Right hindlimb (tissue), 1 donor: ENCODE measurements around the gene OSBP.
A peak's percentile ranks its signal among the peaks of the same experiment; 100 is the strongest.
"Not testable (repeated sequence)": the region's sequence is repeated elsewhere in the genome, so short reads cannot be mapped to it uniquely, and the experiment has no call there.

Experiments used
- DNase-seq: peaks from one replicate; pipeline ENCODE4 v3.0.0-alpha.2; 2018

Gene OSBP

GRCh38 chr11:59615637-59616395 lies at the start of gene OSBP:
OSBP (minus strand) TSS chr11:59615774; CDS start chr11:59615664, 110 bp downstream.
- DNase-seq = peak; percentile 100

- no peak for DNase-seq
Measured at GRCh38 chr11:59660621-59661020, 45.0 kb upstream of the OSBP start.

- no peak for DNase-seq
Measured at GRCh38 chr11:59659981-59660380, 44.4 kb upstream of the OSBP start.

- no peak for DNase-seq
Measured at GRCh38 chr11:59658036-59658435, 42.5 kb upstream of the OSBP start.

GRCh38 chr11:59654893-59655292 lies 39.3 kb upstream of the OSBP start:
- DNase-seq = no peak

- DNase-seq = no peak
Measured at GRCh38 chr11:59647245-59647980, 31.8 kb upstream of the OSBP start.

- DNase-seq = no peak
Measured at GRCh38 chr11:59644528-59644927, 29.0 kb upstream of the OSBP start.

- DNase-seq = no peak
Measured at GRCh38 chr11:59643390-59643789, 27.8 kb upstream of the OSBP start.

- no peak for DNase-seq
Measured at GRCh38 chr11:59641156-59641555, 25.6 kb upstream of the OSBP start.

- no peak for DNase-seq
Measured at GRCh38 chr11:59630493-59630892, 14.9 kb upstream of the OSBP start.

- no peak for DNase-seq
Measured at GRCh38 chr11:59629996-59630395, 14.4 kb upstream of the OSBP start.

- not testable (repeated sequence) for DNase-seq
Measured at GRCh38 chr11:59626969-59627368, 11.4 kb upstream of the OSBP start.

GRCh38 chr11:59625703-59626102 lies 10.1 kb upstream of the OSBP start:
- no peak for DNase-seq

GRCh38 chr11:59617876-59618275 lies 2.3 kb upstream of the OSBP start:
- DNase-seq = no peak

GRCh38 chr11:59616396-59616982 lies 915 bp upstream of the OSBP start:
- DNase-seq = no peak

GRCh38 chr11:59615120-59615636 lies 396 bp downstream of the OSBP start:
- no peak for DNase-seq

GRCh38 chr11:59614277-59615119 lies 1.1 kb downstream of the OSBP start:
- DNase-seq = peak; percentile 19

- DNase-seq = peak; percentile 23
Measured at GRCh38 chr11:59611570-59612565, 3.7 kb downstream of the OSBP start.

GRCh38 chr11:59610289-59610688 lies 5.3 kb downstream of the OSBP start:
- no peak for DNase-seq

- DNase-seq = no peak
Measured at GRCh38 chr11:59607703-59608454, 7.7 kb downstream of the OSBP start.

- DNase-seq = no peak
Measured at GRCh38 chr11:59602432-59602831, 13.1 kb downstream of the OSBP start.
